Measurements from ENCODE around the gene PKHD1.

- TF ChIP-seq POLR2A (IDR thresholded peaks at IDR 0.05) (no peak), CTCF (IDR thresholded peaks at IDR 0.05) (no peak)
These were observed 473.9 kb downstream of the PKHD1 start for GRCh38 chr6:51613558-51613957.

Data from adrenal gland (tissue), 5 donors.